ENCODE results near the gene NIM1K.
A peak's percentile ranks its signal among the peaks of the same experiment; 100 is the strongest.
"Not testable (repeated sequence)": the region's sequence is repeated elsewhere in the genome, so short reads cannot be mapped to it uniquely, and the experiment has no call there.

Gene NIM1K

DNA sequence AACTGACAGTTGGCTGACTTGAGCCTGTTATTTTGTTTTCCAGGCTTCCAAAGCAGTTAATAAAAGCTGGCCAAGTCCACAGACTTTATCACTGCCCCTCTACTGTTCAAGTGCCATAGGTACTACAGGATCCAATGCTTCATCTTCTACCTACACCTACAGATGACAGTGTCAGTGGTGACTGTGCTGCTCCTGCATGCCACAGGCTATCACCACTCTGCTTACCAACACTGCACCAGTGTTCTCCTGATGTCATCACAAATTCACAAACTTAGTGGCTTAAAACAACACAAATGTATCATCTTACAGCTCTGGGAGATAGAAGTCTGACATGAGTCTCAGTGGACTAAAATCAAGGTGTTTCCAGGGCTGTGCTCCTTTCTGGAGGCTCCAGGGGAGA lies 94.6 kb downstream of the NIM1K start:
- DNase-seq, result no peak

DNA sequence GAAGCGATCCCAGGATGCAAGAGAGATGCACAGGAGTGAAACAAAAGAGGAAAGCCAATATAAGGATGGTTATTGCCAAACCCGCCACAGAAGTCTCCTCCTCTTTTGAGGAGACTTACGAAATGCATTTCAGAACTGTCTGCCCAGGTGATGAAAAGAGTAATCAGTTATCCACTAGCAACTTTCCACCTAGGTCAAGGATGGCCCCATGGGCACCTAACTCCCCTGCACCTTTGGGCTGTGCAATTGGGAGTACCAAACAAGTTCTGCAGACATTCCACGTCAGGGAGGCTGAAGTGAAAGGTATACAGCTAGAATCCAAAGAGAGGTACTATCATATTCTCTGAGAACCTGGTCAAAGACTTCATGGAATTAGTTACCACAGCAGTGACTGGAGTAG lies 95.5 kb downstream of the NIM1K start:
- DNase-seq, result no peak

DNA sequence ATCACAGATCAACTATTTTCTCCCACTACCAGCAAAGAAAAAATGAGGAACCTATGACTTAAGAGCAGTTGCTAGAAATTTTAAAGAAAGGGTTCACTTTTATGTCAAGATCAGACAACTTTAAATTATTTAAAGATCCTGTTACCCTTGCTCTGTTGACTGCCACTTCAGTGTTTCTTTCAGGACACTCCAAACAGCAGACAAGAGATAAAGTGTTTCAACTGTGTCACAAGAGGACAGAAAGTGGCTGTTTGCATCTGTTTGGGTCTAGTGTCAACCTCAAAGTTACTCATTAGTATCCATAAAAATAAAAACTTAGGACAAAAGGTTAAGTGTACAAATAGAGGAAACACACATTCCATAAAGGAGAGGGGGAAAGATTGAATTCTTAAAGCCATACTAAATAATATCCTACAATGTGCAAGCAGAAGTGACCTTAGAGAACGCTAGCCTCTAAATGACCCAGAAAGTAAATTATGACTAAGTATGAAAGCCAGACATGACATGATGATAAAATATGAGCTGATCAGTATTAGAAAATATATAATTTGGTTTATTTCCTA lies 96.3 kb downstream of the NIM1K start:
- no peak for DNase-seq

DNA sequence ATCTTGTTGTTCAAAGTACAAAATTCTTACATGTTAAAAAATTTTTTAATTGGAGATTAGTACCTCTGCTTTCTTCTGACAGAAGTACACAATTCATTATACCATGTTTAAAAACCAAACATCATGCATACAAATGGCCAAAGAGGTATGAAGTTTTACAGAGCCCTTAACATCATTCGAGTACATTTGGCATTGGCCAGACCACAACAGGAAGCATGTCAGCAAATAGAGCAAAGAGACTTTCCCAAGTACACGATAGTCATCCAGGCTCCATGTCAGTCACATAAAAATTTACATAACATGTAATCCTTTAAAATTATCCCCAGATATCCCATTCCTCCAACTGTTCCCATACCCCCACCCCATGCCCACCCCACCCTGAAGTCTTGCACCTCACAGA lies 98.7 kb downstream of the NIM1K start:
- DNase-seq, result peak in 1 of 2 experiments; percentile 7

DNA sequence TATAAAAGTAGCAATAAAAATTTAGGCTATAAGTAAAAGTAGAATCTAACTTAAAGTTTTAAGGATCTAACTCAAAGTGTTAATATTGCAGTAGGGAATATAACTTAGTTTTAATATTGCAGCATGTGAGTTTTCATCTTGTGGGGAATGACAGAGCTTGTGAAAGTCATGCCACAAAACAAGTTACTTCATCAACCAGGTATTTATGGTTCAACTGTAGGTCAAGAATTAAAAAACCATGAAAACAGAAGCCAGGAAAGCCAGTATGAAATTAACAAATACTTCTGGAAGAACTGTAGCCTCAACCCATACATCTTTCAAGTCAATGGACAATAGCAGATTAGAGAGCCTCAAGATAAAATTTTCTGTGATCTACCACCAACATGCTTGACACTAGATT lies 102.2 kb downstream of the NIM1K start:
- no peak for DNase-seq

DNA sequence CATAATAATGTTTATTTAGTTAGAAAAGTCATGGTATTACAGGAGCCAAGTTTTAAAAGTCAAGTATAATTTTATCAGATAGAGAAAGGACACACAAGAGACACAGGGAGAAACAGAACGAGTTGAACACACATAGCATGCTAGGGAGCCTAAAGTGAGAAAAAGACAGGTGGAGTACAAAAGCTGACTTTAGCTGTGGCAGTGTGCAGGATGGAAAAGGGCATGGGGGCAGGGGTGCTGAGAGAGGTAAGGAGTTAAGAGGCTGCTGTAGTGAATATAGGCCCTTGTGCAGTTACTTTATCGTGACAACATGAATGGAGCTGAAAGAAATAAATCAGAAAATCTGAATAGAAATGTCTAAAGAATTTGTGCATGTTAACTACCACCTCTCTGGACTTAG lies 103.2 kb downstream of the NIM1K start:
- DNase-seq, result no peak

DNA sequence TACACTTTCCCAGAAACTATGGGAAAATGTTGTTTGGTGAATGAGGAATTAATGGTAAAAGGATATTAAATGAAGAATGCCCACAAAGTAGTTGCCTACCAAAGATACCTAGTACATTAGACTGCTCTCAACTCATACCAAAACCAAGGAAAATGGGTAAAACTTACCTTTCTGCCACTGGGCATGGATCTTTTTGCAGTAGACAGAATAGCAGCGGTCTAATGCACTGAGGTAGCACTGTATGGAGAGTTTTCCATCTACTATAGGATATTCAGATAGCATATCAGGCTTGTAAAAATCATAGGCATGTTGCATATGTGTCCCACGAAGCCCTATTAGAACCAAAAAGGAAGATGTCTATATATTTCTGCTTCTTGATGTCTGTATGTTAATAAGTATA lies 104.8 kb downstream of the NIM1K start:
- no peak for DNase-seq

DNA sequence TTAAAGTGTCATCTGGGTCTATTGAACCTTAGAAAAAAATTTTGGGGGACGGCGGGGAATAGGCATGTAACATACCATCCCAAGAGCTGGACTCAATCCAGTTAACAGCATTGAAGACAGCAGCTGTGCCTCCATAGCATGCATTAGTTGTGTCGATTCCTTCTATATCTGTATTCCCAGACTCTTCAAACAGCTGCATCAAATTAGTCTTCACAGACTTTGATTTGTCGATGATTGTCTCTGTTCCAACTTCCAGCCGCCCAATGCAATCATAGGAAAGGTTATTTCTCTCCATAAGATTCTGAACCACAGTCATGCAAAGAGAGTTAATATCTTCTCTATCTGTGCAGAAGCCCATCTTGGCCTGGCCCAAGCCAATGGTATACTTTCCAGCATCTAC lies 106.4 kb downstream of the NIM1K start:
- no peak for DNase-seq

DNA sequence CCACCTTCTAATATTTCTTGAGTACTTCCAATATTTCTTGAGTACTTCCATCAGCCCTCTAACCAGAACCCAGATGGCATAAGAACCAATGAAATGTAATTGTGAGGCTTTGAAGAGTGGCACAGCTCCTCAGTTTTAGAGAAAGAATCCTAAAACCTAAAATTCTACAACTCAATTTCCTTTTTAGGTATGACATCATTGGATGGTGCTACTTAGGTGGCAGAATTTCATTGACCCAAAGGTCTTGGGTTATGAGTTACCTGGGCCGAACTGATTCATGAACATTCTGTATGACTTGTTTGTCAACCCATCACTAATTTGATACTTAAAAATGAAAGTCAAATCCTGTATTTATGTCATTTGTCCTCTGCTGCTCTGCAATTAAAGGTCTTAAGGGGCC lies 108.1 kb downstream of the NIM1K start:
- DNase-seq, result no peak

DNA sequence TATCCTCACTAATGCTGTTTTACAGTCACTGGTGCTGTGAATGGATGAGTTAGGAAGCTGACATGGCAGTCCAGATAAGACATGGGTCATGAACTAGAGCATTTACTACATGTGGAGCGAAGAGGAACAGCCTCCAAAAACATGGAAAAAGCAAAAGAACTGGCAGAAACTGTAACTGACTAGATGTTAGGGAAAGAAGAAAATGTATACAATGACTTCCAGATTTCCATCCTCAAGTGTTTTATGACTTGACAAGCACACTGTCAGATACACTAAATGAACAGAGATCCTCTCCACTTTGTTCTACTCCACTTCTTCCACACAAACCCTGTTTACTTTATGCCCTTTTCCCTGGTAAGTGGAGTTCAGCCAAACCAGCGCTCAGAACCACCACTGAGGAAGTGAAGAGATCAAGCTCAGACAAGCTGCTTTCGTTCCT lies 109.6 kb downstream of the NIM1K start:
- DNase-seq, result no peak

DNA sequence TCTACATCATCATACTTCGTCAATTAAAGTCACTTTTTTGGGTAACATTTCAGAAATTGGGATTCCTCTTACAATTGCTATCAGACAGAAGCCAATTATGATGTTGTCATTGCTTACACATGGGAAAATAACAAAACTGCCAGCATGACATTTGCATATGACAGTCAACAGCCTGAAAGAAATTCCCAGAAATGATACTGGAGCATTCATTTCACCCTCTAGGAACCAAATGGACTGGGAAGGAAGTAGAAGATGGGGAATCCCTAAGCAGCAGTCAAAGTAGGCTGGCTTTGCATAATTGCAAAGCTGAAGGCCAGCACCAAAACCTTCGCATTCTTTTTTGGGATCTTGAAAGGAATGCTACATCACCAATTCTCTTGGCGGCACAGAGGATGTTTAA lies 110.5 kb downstream of the NIM1K start:
- DNase-seq, result no peak

DNA sequence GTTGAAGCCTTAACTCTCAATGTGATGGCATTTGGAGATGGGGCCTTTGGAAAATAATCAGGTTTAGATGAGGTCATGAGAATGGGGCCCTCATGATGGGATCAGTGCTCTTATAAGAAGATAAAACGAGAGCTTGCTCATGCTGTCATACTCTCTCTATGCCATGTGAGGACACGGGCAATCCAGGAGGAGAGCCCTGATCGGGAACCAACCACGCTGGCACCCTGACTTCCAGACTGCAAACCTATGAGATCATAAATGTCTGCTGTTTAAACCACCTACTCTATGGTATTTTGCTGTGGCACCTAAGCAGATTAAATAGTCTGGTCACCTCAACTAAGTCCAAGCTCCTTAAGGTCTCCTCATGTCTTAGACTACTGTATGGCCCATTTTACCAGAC lies 111.2 kb downstream of the NIM1K start:
- DNase-seq, result no peak

DNA sequence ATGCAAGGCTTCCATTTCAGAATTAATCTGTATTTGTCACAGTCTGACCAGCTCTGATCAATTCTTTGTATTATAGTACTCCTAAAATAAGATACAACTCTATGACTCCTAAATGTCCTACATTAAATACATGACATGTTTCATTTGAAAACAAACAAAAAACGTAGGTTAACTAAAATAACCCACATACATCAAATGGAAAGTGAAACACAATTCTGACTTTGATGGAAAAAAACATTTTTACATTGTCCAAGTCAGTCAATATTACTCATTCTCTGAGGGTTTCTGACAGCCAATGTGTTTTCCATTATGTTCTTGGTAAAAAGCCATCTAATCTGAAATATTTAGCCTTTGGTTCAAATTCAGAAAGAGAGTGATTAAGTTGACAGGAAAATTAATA lies 112.5 kb downstream of the NIM1K start:
- no peak for DNase-seq

DNA sequence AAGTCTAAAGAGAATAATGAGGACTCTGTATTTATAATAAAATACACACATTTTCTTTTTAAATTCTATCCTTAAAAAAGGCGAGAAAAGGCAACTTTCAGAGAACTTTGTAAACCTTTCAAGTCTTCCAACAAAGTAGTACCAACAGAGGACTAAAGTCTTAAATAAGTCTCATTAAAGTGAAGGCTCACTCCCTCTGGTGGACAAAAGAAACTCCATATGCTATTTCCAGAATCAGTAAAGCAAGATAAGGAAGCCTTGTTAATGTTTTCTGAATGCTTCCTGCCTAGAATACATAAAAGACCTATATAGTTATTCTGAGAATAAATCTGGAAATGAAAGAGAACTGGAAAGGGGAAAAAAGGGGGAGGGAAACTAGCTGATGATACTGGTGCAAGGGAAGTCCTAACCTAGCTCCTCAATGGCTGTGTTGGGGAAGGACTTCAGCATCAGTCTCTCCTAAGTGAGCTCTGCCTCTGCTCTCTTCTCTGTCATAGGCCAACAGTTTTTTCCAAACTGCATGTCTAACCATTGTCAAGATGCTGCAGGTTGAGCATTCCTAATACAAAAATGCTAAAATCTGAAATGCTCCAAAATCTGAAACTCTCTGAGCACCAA lies 114.0 kb downstream of the NIM1K start:
- peak; percentile 83 to 90 for DNase-seq

DNA sequence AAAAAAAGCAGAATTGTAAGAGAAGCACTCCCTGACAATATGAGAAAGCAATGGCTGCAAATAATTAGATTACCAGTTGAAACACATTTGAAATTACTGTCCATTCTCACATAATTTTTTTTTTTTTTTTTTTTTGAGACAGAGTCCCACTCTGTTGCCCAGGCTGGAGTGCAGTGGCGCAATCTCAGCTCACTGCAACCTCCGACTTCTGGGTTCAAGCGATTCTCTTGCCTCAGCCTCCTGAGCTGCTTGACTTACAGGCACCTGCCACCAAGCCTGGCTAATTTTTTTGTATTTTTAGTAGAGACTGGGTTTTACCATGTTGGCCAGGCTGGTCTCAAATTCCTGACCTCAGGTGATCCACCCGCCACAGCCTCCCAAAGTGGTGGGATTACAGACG lies 114.9 kb downstream of the NIM1K start:
- DNase-seq, result not testable (repeated sequence)

DNA sequence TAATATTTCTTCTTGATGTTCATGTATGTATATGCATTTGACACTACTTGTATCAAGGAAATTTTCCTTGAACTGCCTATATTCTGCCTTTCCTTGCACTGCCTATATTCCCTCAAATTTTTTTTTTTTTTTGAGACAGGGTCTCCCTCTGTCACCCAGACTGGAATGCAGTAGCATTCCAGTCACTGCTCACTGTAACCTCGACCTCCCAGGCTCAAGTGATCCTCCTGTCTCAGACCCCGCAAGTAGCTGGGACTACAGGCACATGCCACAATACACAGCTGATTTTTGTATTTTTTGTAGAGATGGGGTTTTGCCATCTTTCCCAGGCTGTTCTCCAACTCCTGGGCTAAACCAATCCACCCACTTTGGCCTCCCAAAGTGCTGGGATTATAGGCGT lies 117.1 kb downstream of the NIM1K start:
- no peak for DNase-seq

DNA sequence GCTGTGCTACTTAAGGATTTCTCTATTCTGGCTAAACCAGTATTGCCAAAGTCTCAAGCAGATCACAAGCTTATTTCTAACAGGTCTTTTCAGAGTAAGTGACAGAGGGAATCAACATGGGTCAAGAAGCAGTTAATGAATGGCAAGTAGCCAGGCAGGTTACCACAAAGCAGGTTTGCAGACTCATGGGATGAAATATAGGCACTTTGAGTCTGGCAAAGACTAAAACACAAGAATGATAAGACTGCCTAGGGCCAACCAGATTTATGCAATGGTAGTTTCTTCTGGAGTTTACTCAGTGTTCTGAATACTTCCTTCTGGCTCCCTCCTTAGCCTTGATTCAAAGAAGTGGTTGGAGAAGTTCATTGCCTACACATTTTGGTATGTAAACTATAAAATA lies 117.6 kb downstream of the NIM1K start:
- no peak for DNase-seq

DNA sequence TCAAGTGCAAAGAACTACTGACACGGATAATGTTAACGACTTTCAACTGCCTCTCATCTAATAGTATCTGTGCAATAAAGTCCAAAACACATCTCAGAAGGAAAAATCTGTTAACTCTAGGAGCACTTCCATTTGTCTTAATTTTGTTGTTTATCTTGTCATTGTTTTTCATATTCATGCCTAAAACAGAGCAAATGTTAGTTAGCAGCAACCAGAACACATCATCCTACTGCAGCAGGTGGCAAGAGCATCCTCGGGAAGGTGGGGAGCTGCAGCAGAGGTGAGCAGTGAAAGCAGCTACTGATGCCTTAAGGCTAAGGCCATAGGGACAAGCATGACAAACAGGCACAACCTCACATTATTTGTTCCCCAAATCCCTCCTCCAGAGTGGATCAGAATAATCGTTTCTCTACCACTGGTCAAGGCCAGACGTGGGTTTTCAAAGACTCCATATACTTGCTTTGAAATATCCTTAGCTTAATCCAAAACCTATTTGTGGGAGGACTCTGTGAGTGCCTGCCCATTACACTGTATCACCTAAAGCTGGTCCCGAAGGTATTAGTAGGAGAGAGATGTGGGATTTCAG lies 120.1 kb downstream of the NIM1K start:
- no peak for DNase-seq

DNA sequence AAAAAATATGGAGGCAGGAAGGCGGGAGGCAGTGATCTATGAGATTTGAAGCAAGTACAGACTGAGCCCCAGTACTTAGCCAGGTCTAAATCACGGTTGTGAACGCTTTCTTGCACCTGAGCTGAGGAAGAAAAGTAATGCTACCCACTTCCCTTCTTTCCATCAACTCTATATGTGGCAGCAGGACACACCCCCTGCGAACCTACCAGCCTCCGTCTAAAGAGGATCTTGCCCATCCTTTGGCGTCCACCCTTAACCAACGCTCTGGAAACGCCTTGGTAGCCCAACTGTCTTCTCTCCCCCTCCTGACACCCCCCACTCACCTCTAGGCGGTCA lies 120.6 kb downstream of the NIM1K start:
- DNase-seq, result peak; percentile 43 to 71

DNA sequence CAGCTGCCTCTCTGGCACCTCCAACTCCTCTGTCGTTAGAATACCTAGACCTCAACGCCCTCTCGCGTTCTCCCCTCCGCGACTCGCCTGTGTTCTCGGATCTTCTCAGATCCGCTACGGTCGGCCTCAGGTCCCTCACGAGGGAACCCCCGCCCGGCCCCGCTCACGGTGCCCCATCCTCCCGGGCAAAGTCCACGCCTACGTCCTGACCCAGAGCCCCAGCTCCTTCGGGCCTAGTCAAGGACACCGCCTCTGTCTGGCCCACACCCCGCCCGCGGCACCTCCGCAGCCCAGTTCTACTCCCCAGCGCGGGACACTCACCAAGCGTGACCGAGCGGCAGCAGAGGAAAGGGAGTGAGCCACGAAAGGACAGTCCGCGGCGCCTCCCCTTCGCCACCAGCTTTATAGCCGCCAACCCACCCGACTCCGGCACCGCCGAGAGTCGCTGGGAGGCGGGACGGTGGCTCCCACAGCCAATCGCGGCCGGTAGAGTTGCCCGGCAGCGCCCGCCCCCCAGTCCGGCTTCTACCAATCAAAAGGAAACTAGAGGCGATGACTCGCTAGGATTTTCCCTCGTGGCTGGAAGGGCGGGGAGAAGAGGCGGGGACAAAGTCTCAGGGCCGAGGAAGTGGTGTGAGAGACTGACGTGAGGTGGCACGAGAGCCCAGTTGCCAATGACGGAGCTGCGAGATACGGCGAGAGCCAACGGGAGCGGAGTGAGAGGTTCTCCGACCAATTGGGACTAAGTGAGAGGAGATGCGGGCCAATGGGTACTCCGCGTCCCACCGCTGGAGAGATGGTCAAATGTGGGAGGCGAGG lies 121.2 kb downstream of the NIM1K start, which contains the start of gene HMGCS1:
Gene HMGCS1, minus strand, starts transcription at position 378 of the 819 bp plus-strand sequence. CDS start 14,447 bp downstream, outside the sequence.
- peak; percentile 99 for DNase-seq

DNA sequence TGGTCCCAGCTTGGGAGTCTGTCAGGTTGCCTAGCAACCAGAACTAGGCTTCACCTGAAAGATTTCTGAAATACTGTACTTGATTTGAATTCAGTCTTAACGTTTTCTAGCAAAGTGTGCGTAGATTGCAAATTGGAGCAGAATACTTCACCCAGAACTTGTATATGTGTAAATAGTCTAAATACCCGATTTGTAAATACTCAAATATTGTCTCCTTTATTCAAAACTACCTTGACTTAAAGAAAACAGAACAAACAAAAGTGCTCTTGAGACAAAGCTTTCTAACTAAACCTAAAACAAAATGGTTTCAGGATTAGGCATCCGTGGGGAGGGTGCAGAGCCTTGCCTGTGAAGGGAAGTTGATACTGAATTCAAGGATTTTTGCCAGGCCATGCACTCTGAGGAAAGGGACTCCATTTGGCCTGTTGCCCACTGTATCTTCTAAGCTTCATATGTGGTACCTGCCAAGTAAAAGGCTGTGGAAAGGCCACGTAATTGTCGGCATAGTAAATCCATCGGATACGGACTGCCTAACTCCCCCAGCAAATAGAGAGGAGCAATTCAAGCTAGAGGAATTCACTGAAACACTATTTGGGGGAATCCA lies 121.9 kb downstream of the NIM1K start:
- DNase-seq, result no peak

DNA sequence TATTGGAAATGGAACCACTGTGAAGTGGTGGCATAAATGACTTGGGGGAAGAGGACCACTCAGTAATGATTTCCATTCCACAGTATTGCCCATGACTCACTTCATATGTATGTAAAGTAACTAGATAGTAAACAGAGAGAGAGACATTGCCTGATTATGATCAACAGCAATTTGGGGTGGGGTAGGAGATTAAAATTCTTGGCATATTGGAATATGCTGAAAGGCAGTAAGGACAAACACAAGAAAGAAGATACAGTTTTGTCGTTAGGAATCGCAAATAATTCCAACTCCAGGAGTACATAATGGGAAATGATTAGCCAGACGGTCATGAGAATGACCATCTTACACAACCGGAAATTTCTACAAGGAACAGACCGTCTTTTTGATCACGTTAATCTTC lies 122.7 kb downstream of the NIM1K start:
- DNase-seq, result no peak

DNA sequence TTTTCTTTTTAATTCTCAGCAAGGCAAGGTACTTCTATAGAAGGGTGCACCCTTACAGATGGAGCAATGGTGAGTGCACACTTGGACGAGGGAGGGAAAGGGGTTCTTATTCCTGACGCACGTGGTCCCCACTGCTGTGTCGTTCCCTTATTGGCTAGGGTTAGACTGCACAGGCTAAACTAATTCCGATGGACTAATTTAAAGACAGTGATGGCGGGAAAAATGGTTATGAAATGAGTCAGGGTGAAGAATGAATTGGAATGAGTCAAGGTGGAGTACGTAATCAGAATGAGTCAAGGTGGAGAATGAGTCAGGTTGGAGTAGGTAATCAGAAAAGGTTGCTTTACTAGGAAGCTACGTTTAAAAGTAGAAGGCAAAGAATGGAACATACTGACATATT lies 123.2 kb downstream of the NIM1K start:
- DNase-seq, result no peak

DNA sequence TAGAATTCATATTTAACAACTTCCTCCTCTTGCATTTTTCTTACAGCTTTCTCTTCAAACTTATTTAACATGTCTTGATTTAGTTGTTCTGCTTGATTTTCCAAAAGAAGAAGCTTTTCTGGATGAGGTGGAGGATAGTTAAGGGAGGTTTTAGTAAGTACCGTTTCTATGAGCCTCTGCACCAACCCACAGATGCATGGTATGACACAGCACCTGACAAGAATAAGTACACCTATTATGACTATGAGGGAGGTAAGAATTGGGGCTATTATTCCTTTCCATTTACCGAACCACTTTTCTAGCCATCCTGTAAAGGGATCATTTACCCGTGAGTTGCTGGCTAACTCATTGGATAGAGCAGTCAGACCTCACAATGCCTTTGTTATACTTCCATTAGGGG lies 123.7 kb downstream of the NIM1K start:
- no peak for DNase-seq
